Measurements from ENCODE around the gene GABRG3.

Gene GABRG3

DNA sequence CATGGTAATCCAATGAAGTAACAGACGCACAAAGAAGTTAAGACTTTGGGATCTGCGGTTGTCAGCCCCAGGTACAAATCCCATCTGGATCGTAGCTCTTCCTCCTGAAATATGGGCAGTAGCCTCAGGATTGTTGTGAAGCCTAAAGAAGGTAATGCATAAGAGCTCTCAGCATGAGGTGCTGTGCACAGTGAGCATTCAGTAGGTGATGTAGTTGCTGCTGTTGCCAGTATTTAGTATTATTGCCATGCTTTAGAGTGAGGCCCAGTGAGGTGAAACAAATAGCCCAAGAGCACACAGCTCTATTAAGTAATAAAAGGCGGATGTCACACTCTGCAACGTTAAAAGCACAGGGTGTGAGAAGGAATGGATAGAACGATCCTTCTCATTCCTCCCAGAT lies 225.7 kb downstream of the GABRG3 start:
- no peak for DNase-seq

DNA sequence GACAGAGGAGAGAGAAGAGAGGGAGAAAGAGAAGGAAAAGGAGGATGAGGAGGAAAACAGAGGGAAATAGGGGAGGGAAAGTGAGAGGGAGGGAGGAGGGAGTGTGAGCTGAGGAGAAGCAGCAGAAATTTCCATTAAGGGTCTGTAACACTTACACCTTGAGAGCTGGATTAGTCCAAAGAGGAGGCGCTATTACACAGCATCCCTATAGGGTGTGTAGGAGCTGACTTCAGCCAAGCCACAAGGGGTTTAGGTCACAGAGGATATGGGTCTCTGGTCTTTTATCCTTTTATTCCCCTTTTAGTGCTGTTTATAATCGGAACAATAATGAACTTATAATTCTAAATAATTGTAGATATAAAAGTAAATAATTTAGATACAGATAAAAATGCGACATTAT lies 230.4 kb downstream of the GABRG3 start:
- no peak for DNase-seq

DNA sequence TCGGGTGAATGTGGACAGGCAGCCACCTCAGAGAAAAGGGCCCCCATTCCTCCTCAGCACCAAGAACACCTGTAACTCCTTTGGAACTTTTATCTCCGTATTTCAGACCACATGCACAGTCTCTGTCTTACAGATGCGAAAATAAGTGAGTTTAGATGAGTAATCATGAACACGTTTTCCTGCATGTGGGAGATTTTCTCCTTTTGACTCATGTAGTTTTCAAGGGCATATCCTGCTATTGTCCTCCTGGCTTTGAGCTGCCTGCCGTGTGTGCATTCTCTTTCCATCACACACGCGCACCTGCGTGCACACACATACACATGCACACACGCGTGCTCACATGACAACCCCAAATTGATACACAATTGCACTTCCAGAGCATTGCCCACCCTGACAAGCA lies 239.2 kb downstream of the GABRG3 start:
- no peak for DNase-seq

DNA sequence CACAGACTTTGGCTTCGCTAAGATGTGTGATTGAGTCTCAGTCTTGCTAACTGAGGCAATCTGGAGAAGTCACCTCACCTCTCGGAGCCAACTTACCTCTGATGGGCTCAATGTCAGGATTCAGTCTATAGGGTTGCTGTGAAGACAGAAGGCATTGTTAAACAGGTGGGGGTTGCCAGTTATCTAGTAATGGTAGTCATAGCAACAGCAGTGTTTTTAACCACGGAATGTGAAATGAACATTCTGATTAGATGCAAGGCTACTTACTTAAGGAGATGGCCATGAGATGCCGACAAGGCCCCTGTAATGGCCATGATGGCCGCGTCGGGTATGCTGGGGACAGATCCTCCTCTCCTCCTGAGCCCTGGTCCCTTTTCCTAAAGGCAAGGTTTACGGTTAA lies 243.1 kb downstream of the GABRG3 start:
- DNase-seq = no peak

DNA sequence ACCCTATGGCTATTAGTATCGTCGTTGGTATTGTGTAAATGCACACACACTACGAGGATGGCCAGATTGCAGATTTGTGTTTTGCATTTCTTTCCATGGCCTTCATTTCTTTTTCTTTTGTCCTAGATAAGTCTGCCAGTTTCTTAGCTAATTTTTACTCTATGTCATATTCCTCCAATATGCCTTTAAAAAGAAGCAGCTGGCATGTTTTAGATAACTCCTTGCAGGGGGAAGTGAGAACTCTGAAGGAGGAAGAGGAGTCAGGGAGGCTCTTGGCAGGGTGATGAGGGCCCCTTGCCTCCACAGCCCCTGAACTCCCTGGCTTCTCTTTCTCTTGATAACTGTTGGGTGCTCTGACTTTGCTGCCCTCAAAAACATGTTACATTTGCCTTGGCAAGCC lies 244.0 kb downstream of the GABRG3 start:
- no peak for DNase-seq

DNA sequence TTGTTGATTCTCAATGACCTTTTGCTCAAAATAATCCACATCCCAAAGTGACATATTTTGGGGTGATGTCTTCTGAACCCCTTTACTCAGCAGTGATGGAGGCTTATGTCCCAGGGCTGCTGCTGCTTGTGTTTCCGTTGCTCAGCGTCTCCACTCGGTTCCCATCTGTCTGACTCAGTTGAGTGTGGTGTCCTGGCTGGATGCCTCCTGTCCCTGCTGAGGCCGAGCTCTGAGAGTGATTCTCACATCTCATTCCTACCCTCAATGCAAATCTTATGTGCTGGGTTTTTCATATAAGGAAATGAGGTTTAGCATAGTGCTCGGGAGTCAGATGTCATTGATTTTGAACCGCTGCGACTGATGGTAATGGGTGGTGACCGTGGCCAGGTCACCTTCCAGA lies 247.4 kb downstream of the GABRG3 start:
- no peak for DNase-seq

DNA sequence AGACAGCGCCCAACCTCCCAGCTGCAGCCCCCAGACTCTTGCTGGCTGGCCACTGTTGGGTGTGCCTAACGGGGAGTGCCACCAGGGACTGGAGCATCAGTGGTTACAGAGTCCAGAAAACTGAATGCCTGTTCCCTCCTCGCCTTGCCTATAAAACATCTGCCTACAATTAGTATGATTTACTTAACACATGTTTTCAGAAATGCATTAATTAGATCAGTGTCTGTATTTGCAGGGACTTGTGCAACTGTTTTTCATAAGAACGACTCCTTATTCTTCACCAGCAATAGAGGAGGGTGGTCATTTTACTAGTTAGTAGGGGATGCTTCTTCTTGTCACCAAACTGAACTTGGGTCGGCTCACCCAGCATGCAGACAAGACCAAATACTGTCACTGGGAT lies 248.7 kb downstream of the GABRG3 start:
- no peak for DNase-seq

DNA sequence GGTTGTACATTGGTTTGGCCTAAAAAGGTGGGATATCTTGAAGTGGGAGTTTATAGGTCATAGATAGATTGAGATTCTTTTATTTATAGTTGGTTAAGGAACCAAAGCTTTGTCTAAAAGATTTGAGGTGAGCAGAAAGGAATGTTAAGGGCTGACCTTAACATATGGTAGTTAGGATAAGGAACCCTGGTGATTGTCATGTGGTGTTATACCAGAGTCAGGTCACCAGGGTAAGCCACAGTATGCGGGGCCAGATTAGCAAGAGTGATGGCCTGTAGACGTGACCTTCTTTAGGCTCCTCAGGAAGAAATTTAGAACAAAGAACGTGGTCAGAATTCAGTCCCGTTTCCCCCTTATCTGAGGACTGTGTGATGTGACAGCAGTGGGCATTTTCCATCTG lies 249.2 kb downstream of the GABRG3 start:
- no peak for DNase-seq

DNA sequence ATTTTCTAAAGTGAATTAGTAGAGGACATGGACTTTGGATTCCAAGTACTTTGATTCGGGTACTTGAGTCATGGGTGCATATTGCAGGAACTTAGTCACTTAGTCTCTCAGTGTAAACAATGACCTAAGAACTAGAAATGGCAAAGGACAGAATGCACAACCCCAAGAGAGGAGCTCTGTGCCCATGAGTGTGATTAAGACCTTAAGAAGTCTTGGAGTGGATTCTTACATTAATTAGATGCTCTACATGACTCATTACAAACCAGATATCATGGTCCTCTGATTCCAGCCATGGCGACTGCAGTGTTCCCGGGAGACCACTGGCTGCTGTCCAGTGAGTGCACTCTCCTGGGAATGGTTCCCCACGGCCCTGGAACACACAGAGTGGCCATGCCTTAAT lies 251.5 kb downstream of the GABRG3 start:
- no peak for DNase-seq

DNA sequence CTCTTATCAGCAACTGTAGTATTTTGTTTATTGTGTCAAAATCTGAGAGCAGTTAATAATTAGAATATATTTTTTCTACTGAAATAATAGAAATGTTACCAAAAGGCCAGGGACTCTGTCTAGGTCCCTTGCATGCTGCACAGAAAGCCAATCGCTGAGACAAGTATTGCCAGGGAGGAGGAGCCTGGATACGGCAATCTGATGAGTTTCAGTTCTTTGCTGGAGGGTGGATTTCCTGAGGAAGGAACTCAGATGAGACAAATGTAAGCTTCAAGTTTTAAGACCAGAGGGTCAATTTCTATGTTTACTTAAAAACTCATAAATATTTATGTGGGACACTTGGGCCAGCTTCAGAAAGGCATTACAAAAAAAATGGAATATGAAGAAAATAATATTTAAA lies 252.2 kb downstream of the GABRG3 start:
- DNase-seq = no peak

DNA sequence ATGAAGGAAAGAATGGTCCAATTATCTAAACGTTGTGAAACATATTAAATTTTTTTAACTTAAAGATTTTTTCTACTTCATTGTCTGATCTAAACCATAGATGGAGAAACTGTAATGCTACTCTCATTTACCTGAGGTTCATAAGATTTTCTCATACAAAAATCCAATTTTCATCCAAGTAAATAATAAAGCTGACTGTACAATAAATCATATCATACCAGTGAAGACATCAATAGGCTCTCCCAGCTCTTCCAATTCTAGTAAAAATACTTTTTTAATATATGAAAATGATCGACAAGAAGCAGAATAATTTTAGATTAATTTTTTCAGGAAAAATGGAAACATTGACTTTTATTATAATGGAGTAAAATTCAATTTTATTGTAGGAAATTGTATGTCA lies 260.8 kb downstream of the GABRG3 start:
- no peak for DNase-seq

DNA sequence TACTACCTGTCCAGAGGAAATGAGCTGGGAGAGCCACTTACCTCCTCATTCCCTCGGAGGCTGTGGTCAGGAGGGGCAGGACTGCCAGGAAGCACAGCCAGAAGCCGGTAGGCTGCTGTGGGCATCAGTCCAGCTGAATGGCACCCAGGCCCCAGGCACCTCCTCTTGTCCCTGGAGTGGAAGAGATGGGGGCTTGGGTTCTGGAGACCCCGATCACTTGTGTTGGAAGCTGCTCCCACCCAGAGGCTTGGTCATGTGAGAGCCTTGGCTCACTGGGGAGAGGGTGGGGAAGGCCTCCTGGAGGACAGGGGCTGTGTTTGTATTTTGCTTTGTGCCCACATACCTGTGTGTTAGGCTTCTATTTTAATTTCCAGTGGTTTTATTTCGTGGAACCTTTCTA lies 261.9 kb downstream of the GABRG3 start:
- DNase-seq = no peak

DNA sequence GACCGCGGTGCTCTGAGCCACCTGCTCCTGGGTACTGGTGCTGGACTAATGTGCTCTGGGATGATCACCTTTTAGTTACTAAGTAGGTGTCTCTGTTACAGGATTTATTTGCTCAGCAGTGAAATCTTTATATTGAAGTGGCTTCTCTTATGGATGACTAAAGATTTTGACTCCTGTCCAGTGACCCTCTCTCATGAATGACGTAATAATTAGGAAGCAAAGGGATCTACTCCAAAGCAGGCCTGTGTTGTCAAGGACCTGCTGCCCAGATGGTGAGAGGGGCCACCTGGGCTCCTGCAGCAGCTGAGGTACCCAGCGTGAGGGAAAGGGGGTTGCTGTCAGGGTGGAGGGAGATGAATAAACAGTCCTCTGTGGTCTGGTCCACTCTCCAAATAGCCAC lies 263.6 kb downstream of the GABRG3 start:
- no peak for DNase-seq

DNA sequence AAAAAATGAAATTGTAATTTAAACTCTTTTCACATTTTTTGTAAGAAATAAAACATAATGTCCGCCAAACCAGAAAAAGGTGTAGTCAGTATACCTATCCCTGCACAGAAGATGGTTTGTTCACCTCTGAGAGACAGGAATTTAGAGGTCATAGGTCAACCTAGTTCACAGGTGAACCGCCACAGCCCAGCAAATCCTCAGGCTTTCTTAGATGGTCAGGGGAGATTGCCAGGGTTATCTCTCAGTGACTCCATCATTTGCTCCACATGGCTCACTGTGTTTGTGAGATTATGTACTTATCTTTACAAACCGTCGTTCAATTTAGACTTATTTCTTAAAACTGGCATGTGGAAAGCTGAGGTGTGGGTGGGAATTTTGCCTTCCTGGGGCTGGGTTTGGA lies 264.2 kb downstream of the GABRG3 start:
- DNase-seq = no peak

DNA sequence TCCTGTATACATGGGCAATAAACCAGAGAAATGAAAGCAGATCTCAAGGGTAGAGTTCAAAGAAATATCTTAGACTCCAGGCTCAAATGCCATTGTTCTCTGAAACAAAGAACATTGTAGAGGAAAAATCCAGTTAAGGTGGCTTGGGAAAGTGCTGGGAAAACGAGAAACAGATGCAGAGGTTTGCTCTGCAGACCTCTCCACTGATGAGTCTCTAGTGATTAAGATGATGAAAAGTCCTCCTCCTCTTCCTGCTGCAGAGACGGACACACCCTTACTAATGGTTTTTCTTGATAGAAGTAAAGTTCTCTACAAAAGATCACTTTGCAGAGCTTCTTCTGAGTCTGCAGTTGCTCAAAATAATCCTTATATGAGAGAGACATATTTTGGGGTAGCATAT lies 264.7 kb downstream of the GABRG3 start:
- DNase-seq = no peak

DNA sequence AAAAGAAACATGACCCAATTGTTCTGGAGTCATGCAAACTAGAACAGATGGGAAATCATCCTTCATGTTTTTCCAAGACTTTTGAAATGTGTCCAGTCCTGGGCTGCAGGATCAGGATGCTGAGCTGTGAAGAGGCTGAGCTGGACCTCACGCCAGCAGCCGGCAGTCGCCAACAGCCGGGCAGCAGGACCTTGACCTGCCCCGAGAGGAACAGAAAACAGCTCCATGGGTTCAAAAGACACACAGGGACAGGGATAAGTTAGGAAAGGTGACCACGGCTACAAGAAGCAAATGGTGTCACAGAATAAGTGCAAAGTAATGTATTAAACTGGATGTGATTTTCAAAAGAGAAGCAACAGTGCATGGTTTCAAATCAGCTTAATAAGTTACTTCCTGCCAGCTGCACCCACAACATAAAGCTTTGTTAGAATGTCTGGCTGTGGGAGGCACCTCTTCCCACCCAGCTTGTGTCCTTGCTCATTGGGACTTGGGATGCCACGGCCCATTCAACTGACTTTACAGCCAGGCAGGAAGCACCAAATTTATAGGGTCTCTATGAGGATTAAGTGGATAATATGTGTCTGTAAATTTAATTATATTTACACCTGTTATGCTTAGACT lies 266.4 kb downstream of the GABRG3 start:
- peak; percentile 43 for DNase-seq

DNA sequence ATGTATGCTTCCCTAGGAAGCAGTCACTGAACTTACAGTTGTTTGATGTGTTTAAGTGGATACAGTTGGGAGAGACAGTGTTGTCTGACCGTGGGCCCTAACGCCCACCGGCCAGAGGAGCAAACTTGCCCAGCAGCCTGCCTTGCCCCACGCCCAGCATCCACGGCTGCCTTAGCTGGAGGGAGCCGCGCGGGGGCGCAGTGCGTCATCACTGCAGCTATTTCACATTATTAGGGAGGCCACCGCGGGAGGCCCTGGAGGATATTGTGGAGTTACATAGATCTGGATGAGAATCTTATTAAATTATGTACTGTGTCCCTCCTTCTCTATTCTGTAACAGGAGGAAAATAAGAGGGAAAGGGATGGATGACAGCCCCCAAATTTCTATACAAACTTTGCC lies 267.2 kb downstream of the GABRG3 start:
- DNase-seq = no peak

DNA sequence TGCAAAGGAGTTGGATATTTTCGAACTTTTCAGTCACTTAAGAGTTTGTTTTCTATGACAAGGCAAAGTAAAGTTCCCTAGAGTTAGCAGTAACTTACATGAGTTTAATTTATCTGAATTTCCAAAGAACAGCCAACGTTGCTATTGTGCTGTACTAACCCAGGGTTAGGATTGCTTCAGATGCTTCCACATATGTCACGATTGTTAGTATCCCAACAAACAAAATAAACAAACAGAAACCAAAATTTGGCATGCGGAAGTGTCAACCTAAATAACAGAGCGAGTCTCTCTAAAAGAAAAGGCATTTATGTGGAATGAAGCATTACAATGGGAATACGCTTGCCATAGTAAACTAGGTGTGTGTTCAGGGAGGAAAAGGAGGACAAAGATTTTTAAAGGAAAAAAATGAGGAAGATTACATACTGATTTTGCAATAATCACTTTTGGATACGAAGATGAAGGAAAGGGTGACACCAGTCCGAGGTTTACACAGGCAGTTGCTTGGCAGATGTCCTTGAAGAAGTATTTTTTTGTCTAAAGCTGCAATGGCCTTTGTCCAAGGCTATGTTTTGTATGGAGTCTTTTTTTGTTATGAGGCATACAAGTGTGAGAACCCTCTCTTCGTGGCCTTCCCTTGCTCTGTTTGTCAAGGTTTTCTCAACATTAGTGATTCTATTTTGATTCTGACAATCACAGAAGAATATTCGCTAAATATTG lies 267.9 kb downstream of the GABRG3 start:
- DNase-seq = no peak

DNA sequence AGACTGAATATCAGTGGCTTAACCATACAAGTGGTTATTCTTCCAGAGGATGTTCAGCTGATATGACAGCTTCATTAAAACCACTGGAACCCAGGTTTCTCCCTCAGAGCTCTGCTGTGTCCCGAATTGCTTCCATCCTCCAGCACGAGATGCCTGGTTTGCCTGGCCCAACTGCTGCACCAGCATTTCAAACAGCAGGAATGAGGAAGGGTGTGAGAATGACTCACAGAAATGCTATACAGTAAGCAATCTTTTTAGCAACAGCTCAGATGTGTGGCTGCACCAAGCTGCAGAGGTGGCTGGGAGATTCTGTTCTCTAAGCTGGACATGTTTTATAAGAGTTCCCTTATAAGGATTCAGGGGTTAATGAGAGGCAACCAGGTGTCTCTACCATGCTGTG lies 271.0 kb downstream of the GABRG3 start:
- no peak for DNase-seq

DNA sequence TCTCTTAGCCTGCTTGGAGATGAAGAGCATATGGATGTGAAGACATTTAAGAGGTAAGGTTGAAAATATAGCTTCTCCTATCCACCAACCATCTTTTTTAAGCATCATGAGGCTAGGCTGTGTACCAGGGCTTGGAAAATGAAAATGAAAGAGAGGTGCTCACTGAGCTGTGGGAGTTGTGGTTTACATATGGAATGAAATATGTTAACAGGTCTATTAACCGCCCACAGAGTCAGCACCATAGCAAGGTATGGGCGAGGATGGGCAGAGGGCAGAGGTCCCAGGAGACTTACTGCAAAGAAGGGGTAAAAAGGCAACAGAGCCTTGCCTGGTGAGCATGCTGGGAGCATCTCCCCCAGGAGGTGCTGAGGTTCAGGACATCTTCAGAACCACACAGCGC lies 273.1 kb downstream of the GABRG3 start:
- DNase-seq = no peak

DNA sequence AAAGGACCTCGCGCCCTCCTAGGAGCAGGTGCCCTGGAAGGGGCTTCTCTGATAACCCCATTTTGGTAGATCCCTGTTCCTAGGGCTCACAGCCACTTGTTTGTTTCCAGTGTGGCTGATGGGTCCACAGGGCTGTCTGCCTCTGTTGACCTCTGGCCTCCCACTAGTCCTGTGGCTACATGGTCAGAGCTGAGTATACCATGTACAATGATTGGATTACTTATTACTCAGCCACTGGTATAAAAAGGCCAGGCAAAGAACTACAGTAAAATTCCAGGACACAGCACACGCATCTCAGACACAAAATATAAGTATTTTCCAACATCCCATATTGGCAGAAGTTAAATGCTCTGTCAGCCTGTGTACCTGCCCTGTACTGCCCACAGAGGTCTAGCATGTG lies 277.3 kb downstream of the GABRG3 start:
- no peak for DNase-seq

DNA sequence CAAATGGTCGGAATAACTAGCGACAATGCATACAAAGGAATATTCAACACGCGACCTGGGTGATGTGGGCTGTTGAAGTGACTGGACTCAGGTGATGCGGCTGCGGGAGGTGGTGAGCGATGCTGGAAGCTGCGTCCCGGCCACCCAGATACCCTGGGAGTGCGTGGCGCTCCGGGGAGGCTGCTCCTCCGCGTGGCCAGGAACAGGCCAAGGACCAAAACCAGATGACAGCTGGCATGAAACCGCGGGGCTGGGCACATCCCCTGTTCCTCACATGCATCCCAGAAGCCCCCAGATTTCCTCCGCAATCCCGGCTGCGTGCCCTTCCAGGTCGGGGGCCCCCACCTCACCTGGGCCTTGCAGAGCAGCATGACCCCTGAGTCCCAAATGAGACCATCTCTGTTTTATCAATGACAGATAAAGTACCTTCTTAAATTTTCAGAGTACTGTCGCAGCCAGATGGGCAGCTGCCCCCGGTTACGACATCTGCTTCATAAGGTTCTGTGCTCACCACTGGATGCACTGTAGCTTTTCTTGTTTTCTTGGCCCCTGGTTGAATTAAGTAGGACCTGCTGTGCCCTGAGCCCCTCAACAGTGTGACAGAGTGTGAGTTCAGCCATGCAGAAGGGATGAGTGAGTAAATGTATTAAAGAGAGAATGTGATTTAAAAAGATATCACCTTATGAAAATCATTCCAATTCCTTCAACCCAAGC lies 278.2 kb downstream of the GABRG3 start:
- no peak for DNase-seq

DNA sequence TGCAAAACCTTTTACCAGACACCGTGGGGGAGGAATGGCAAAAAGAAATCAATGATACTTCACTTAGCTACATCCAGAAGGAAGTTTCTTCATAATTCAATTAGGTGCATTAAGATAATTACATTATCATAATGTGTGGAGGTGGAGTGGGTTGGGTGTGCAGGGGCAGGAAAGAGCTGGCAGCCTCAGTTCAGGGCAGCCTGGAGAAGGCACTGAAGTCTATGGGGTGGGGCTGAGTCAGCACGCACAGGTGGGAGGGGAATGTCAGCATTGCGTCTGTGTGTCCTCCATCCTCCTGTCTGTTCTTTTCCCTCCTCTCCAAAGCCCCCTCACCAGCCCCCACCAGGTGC lies 278.8 kb downstream of the GABRG3 start:
- DNase-seq = no peak

DNA sequence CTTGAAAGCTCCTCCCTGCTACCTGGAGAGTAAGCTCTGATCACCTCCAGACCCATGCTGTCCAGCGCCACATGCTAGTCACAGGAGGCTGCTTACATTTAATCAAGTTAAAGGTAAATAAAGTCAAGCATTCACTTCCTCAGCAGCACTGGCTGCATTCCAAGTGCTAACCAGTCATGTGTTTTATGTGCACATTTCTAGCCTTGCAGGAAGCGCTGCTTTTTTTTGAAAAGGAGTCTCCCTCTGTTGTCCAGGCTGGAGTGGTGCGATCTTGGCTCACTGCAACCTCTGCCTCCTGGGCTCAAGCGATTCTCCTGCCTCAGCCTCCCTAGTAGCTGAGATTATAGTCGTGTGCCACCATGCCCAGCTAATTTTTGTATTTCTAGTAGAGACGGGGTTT lies 279.2 kb downstream of the GABRG3 start:
- peak; percentile 81 for DNase-seq

DNA sequence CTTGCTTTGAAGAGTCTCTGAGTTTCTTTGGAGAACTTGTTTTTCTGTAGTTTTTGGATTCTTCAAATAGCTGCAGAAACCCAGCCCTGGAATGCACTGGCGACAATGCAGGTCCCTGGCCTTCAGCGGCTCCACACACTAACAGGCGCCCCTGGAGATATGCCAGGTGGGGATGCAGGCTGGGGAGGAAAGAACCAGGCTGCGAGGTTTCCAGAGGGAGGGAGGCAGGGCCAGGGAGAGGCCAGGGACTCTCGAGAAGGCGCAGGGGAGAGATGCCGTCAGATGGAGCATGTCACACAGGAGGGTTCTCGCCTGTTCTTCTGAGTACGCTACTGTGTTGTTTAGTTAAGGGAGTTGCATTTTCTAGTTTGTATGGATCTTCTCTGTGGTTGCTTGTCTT lies 283.1 kb downstream of the GABRG3 start:
- DNase-seq = no peak

All from NCI-H69 (cell line).